H9 (cell line): ENCODE data around the gene TADA3. TPM values are rescaled to one million over a fixed set of nuclear protein-coding genes. Genes with fewer than 3 reads are reported as not detected.

Experiments used
- DNase-seq: peaks from one replicate; pipeline ENCODE4 v3.0.0-alpha.2; 2017
- H2AFZ ChIP-seq: one replicate; pipeline ENCODE4 v1.6.1; 2013; ENCODE audit warnings: mild to moderate bottlenecking, low read length, control low read depth, moderate library complexity
- H2AK5ac ChIP-seq: 2 replicates; pipeline ENCODE4 v1.6.1; 2013; ENCODE audit warnings: low read length, control low read depth, mixed read lengths; ENCODE audit not compliant: insufficient read length
- H2BK120ac ChIP-seq: one replicate; pipeline ENCODE4 v1.6.1; 2013; ENCODE audit warnings: low read depth, mild to moderate bottlenecking, low read length, control low read depth, inconsistent platforms; ENCODE audit not compliant: poor library complexity, severe bottlenecking
- H2BK12ac ChIP-seq: 2 replicates; pipeline ENCODE4 v1.6.1; 2013; ENCODE audit warnings: low read length, control low read depth, mixed read lengths, low read depth; ENCODE audit not compliant: insufficient read length
- H2BK15ac ChIP-seq: 2 replicates; pipeline ENCODE4 v1.6.1; 2013; ENCODE audit warnings: low read depth, low read length, control low read depth
- H2BK20ac ChIP-seq: one replicate; pipeline ENCODE4 v1.6.1; 2013; ENCODE audit warnings: low read depth, mild to moderate bottlenecking, low read length, control low read depth, inconsistent platforms; ENCODE audit not compliant: poor library complexity, severe bottlenecking
- H2BK5ac ChIP-seq: 2 replicates; pipeline ENCODE4 v1.6.1; 2013; ENCODE audit warnings: low read length, control low read depth, mixed read lengths; ENCODE audit not compliant: insufficient read length
- H3K14ac ChIP-seq: 2 replicates; pipeline ENCODE4 v1.6.1; 2013; ENCODE audit warnings: low read length, control low read depth; ENCODE audit not compliant: insufficient read depth
- H3K18ac ChIP-seq: 2 replicates; pipeline ENCODE4 v1.6.1; 2013; ENCODE audit warnings: low read depth, mild to moderate bottlenecking, mixed read lengths, low read length, control low read depth; ENCODE audit not compliant: insufficient read length
- H3K23ac ChIP-seq: 2 replicates; pipeline ENCODE4 v1.6.1; 2013; ENCODE audit warnings: low read length, control low read depth, mixed read lengths, low read depth; ENCODE audit not compliant: insufficient read length
- H3K23me2 ChIP-seq: 2 replicates; pipeline ENCODE4 v1.6.1; 2013; ENCODE audit warnings: low read depth, mild to moderate bottlenecking, mixed read lengths, low read length, control low read depth; ENCODE audit not compliant: insufficient read length, poor library complexity, severe bottlenecking
- H3K27ac ChIP-seq: 2 replicates; pipeline ENCODE4 v1.5.1; 2013; ENCODE audit warnings: low read length, control low read depth, mixed read lengths, low read depth; ENCODE audit not compliant: insufficient read length
- H3K27me3 ChIP-seq: 2 replicates; pipeline ENCODE4 v1.6.1; 2013; ENCODE audit warnings: low read length, control low read depth, inconsistent platforms; ENCODE audit not compliant: insufficient read depth
- H3K4ac ChIP-seq: 2 replicates; pipeline ENCODE4 v1.6.1; 2013; ENCODE audit warnings: low read depth, mild to moderate bottlenecking, control low read depth, inconsistent platforms, low read length, moderate library complexity
- H3K4me1 ChIP-seq: 2 replicates; pipeline ENCODE4 v1.6.1; 2013; ENCODE audit warnings: low read length, control low read depth, inconsistent platforms; ENCODE audit not compliant: insufficient read depth
- H3K4me2 ChIP-seq: 2 replicates; pipeline ENCODE4 v1.6.1; 2013; ENCODE audit warnings: low read length, control low read depth, mixed read lengths; ENCODE audit not compliant: insufficient read length, insufficient read depth
- H3K56ac ChIP-seq: 2 replicates; pipeline ENCODE4 v1.6.1; 2013; ENCODE audit warnings: low read depth, mild to moderate bottlenecking, mixed read lengths, low read length, control low read depth; ENCODE audit not compliant: insufficient read length
- H3K79me1 ChIP-seq: 2 replicates; pipeline ENCODE4 v1.6.1; 2013; ENCODE audit warnings: low read depth, mild to moderate bottlenecking, moderate library complexity, low read length, control low read depth, inconsistent platforms; ENCODE audit not compliant: insufficient read depth, poor library complexity, severe bottlenecking
- H3K79me2 ChIP-seq: 2 replicates; pipeline ENCODE4 v1.6.1; 2013; ENCODE audit warnings: low read length, control low read depth, inconsistent platforms; ENCODE audit not compliant: insufficient read depth
- H3K9ac ChIP-seq: 2 replicates; pipeline ENCODE4 v1.6.1; 2013; ENCODE audit warnings: low read length, control low read depth, mixed read lengths; ENCODE audit not compliant: insufficient read length; ENCODE audit errors: extremely low read depth
- H3K9me3 ChIP-seq: one replicate; pipeline ENCODE4 v1.6.1; 2013; ENCODE audit warnings: low read depth, low read length, inconsistent platforms; ENCODE audit not compliant: control insufficient read depth
- H3T11ph ChIP-seq: one replicate; pipeline ENCODE4 v1.6.1; 2013; ENCODE audit warnings: mild to moderate bottlenecking, low read length, control low read depth, inconsistent platforms
- H4K20me1 ChIP-seq: one replicate; pipeline ENCODE4 v1.6.1; 2013; ENCODE audit not compliant: control insufficient read depth, insufficient read length, insufficient read depth
- H4K5ac ChIP-seq: 2 replicates; pipeline ENCODE4 v1.6.1; 2013; ENCODE audit warnings: low read depth, mild to moderate bottlenecking, mixed read lengths, low read length, control low read depth; ENCODE audit not compliant: insufficient read length
- H4K8ac ChIP-seq: replicated peaks from 2 replicates; pipeline ENCODE4 v1.6.1; 2013; ENCODE audit warnings: low read length, control low read depth, mixed read lengths, low read depth; ENCODE audit not compliant: insufficient read length
- H4K91ac ChIP-seq: 2 replicates; pipeline ENCODE4 v1.6.1; 2013; ENCODE audit warnings: low read depth, mild to moderate bottlenecking, moderate library complexity, mixed read lengths, low read length, control low read depth; ENCODE audit not compliant: insufficient read length
- H3K27ac Mint-ChIP-seq, 3 experiments: 2 replicates in 2 of 3; 3 replicates in 1 of 3; pipeline ENCODE4 v1.8.0; 2020 to 2021; ENCODE audit warnings: mixed read lengths in 3 of 3, mild to moderate bottlenecking in 1 of 3, moderate library complexity in 1 of 3
- H3K27me3 Mint-ChIP-seq: 2 replicates; pipeline ENCODE4 v1.8.0; 2021; ENCODE audit warnings: low read depth, mild to moderate bottlenecking, moderate library complexity, mixed read lengths
- H3K36me3 Mint-ChIP-seq, 3 experiments: 2 replicates in 2 of 3; 3 replicates in 1 of 3; pipeline ENCODE4 v1.8.0; 2020 to 2021; ENCODE audit warnings: low read depth in 3 of 3, mixed read lengths in 3 of 3; ENCODE audit not compliant: insufficient read depth in 1 of 3
- H3K4me1 Mint-ChIP-seq, 2 experiments: 2 replicates each; pipeline ENCODE4 v1.8.0; 2020; ENCODE audit warnings: mixed read lengths in 2 of 2
- H3K4me3 Mint-ChIP-seq, 2 experiments: 2 replicates in 1 of 2; 3 replicates in 1 of 2; pipeline ENCODE4 v1.8.0; 2020 to 2021; ENCODE audit warnings: mild to moderate bottlenecking in 2 of 2, mixed read lengths in 2 of 2, moderate library complexity in 1 of 2
- H3K9me3 Mint-ChIP-seq, 2 experiments: 2 replicates in 1 of 2; 3 replicates in 1 of 2; pipeline ENCODE4 v1.8.0; 2020; ENCODE audit warnings: mild to moderate bottlenecking in 2 of 2, mixed read lengths in 2 of 2, moderate library complexity in 1 of 2
- CTCF ChIP-seq: fragments of 200-600 bp; sonication (generic); conservative IDR thresholded peaks from 3 replicates; pipeline ENCODE4 v1.8.0; 2021; ENCODE audit warnings: antibody characterized with exemption, mild to moderate bottlenecking
- WGBS: extraction: QIAGEN DNeasy Blood & Tissue Kit; methylation state at CpG from one replicate; pipeline ENCODE4 v1.1.7; 2013; ENCODE audit warnings: missing lambda C conversion rate, low lambda C conversion rate, mixed read lengths; ENCODE audit not compliant: insufficient read length; ENCODE audit errors: extremely low coverage; 5-methylcytosine and 5-hydroxymethylcytosine counted together
- total RNA-seq: library from RNA; stranded (reverse); gene quantifications from 2 replicates; pipeline ENCODE4 v1.2.1, GENCODE V29; 2021

TADA3 gene
- total RNA-seq, 1 experiment from 2014 or later: 49.8 TPM

GRCh38 chr3:9770276-9770812 is 21.9 kb downstream of the TADA3 start:
- no peak overlapping the region for H2AK5ac ChIP-seq
- no peak overlapping the region for H4K91ac ChIP-seq
- H3K27ac ChIP-seq: no peak overlapping the region
- DNase-seq: no peak
- peaks cover 0 to 14% (median 0%) of the 10 kb centered on the region in 3 experiments; a peak in 2 of 7 replicates for H3K36me3 Mint-ChIP-seq
- H3K18ac ChIP-seq: no peak overlapping the region
- H3K27me3 ChIP-seq: no peaks in the 10 kb centered on the region; the same call in 1 of the 2 replicates
- H2BK15ac ChIP-seq: no peak overlapping the region
- no peak overlapping the region for H3K23ac ChIP-seq
- peaks cover 21 to 32% of the 10 kb centered on the region in 2 experiments for H3K4me1 Mint-ChIP-seq
- H3K27me3 Mint-ChIP-seq: peaks cover 61% of the 10 kb centered on the region
- H4K8ac ChIP-seq: no peak overlapping the region
- no peaks in the 10 kb centered on the region for H3K9me3 Mint-ChIP-seq
- H3K56ac ChIP-seq: no peak overlapping the region
- no peak for TF ChIP-seq CTCF
- no peak overlapping the region for H3T11ph ChIP-seq
- H2BK20ac ChIP-seq: no peak overlapping the region
- H3K4me1 ChIP-seq: no peaks in the 10 kb centered on the region
- no peaks in the 10 kb centered on the region for H4K20me1 ChIP-seq
- no peak overlapping the region for H2BK12ac ChIP-seq
- no peak overlapping the region for H3K9ac ChIP-seq
- no peaks in the 10 kb centered on the region for H3K23me2 ChIP-seq
- no peak overlapping the region for H3K4ac ChIP-seq
- no peak overlapping the region for H3K27ac Mint-ChIP-seq
- no peak overlapping the region for H4K5ac ChIP-seq
- H3K4me2 ChIP-seq: peak overlapping the region; percentile 31
- peak overlapping the region; percentile 56 to 77 for H3K4me3 Mint-ChIP-seq
- H2BK120ac ChIP-seq: no peak overlapping the region
- no peak overlapping the region for H2AFZ ChIP-seq
- H3K9me3 ChIP-seq: no peaks in the 10 kb centered on the region
- H3K79me1 ChIP-seq: no peaks in the 10 kb centered on the region
- WGBS: no CpG with 5 or more reads among the region's 15 CpGs
- H3K79me2 ChIP-seq: no peaks in the 10 kb centered on the region
- no peak overlapping the region for H2BK5ac ChIP-seq
- H3K14ac ChIP-seq: no peak overlapping the region
